Naive B cell (primary cell): ENCODE results near the gene DHRS7C. TPM values are rescaled to one million over a fixed set of nuclear protein-coding genes. Genes with fewer than 3 reads are reported as not detected.

Experiments
- ATAC-seq, 2 donors: fragments of 150-1000 bp; cut with Tn5 transposase; 2 replicates each; pipeline ENCODE4 v1.10.0; 2021; ENCODE audit warnings: low read depth in 2 of 2, mild to moderate bottlenecking in 2 of 2, moderate library complexity in 2 of 2
- DNase-seq: peaks from one replicate; pipeline ENCODE4 v3.0.0; 2022
- H3K27ac Mint-ChIP-seq, 6 donors: one replicate each; pipeline ENCODE4 v1.8.0; 2020 to 2022; ENCODE audit warnings: mild to moderate bottlenecking in 6 of 6, mixed read lengths in 6 of 6, moderate library complexity in 5 of 6, inconsistent platforms in 2 of 6
- H3K27me3 Mint-ChIP-seq, 3 donors: one replicate each; pipeline ENCODE4 v1.8.0; 2021 to 2022; ENCODE audit warnings: mixed read lengths in 3 of 3, mild to moderate bottlenecking in 1 of 3
- H3K36me3 Mint-ChIP-seq, 2 donors: one replicate each; pipeline ENCODE4 v1.8.0; 2020 to 2022; ENCODE audit warnings: mixed read lengths in 2 of 2, inconsistent platforms in 1 of 2, mild to moderate bottlenecking in 1 of 2
- H3K4me1 Mint-ChIP-seq, 3 donors: one replicate each; pipeline ENCODE4 v1.8.0; 2020 to 2022; ENCODE audit warnings: mixed read lengths in 3 of 3, inconsistent platforms in 1 of 3, mild to moderate bottlenecking in 1 of 3, moderate library complexity in 1 of 3
- H3K4me3 Mint-ChIP-seq, 8 donors: one replicate each; pipeline ENCODE4 v1.8.0; 2020 to 2022; ENCODE audit warnings: mild to moderate bottlenecking in 8 of 8, mixed read lengths in 8 of 8, moderate library complexity in 8 of 8, inconsistent platforms in 2 of 8
- H3K9me3 Mint-ChIP-seq, 7 donors: one replicate each; pipeline ENCODE4 v1.8.0; 2020 to 2022; ENCODE audit warnings: mixed read lengths in 7 of 7, mild to moderate bottlenecking in 5 of 7, inconsistent platforms in 2 of 7, moderate library complexity in 1 of 7
- polyA plus RNA-seq, 6 donors: library from polyadenylated mRNA; unstranded; fragments of 300-500 nt; fragmentation: Illumina TruSeq; gene quantifications; one replicate each; pipeline ENCODE4 v1.2.3, GENCODE V29; 2021; ENCODE audit warnings: low read depth in 6 of 6

The DHRS7C gene
- polyA plus RNA-seq, 6 donors from 2014 or later: not detected

DNA sequence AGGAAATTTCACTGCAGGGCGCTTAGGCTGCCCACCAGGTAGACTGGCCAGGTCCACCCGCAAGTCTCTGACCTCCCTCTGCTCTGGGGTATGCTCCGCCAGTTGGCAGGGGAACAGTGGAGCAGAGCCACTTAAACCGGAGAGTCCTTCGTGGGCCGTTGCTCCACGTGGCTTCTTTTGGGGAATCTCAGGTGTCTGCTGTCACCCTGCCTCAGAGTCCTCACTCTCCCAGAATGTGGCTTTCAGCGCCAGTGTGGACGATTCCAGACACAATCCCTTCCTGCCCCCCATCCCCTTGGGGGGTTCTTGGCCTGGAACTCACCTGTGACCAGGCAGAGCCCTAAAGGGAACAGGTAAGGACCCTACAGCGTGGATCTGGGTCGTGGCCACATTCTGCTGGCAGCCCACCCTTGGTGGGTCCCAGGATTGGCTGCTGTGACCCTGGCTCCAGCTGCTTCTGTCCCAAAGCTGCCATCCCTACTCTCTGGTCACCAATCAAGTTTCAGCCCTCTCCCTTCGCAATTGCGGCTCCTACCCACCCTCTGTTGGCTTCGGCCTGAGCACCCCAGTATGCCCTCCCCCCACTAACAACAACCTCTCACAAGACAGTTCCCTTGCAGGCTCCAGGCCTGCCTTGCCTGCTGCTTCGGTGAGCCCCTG lies 22.2 kb downstream of the DHRS7C start:
- ATAC-seq (no peak), DNase-seq (no peak)
- Mint-ChIP-seq H3K9me3 (peaks cover 0 to 1% (median 0%) of the 10 kb centered on the region in 7 donors), H3K4me3 (no peak overlapping the region), H3K27ac (no peak overlapping the region), H3K4me1 (no peaks in the 10 kb centered on the region), H3K27me3 (peaks cover 8 to 16% (median 12%) of the 10 kb centered on the region in 3 donors), H3K36me3 (no peaks in the 10 kb centered on the region)

DNA sequence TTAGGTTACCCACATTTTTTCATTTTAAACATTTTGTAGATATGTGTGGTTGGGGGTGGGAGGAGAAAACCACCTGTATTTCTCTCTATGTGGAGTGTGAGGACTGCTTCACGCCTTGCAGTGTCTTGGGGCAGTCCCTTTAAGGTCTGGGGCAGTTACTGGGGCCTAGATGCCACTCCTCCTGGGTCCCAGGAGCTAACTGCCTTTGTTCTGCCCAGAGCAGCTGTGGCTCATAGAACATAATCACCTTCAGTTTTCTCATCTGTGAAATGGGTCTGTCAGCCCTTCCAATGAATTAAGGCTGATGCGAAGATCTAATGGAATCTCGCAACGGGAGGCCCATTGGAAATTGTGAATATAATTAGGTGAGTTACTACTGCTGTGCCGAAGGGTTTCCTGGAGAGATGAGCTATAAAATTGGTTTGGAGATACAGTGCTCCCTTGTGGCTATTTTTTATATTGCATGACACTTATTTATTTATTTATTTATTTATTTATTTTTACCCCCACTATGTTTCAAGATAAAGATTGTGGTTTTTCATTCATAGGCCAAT lies 22.9 kb downstream of the DHRS7C start:
- Mint-ChIP-seq H3K9me3 (peaks cover 0 to 1% (median 0%) of the 10 kb centered on the region in 7 donors), H3K36me3 (no peaks in the 10 kb centered on the region), H3K27me3 (peaks cover 12 to 20% (median 15%) of the 10 kb centered on the region in 3 donors), H3K4me3 (no peak overlapping the region), H3K4me1 (no peaks in the 10 kb centered on the region), H3K27ac (peak overlapping the region in 1 of 6 donors; percentile 63)
- DNase-seq: no peak
- ATAC-seq: no peak

DNA sequence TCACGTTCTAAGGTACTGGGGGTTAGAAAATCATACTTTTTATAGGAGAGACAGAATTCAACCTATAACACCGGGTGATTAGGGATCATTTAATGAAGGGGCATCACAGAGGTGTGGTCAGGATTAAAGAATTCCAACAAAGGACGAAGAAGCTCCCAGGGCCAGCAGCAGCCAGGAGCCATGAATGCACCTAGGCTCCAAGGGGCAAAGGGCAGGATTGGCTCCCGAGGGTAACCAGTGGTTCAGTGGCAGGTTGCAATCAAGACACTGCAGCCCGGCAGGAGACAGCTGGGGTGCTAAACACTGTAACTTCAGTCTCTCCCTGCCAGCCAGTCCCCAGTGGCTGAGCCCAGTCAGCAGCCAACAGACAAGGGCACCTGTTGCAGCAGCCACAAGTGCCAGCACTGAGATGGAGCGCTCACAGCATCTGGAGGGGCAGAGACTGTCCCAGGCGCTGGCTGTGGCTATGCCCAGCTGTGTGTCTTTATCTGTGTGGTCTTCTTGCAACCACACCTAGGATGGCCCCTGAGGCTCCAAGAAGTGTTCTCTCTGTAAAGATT lies 23.9 kb downstream of the DHRS7C start:
- no peak for DNase-seq
- Mint-ChIP-seq H3K27ac (no peak overlapping the region), H3K4me3 (peak overlapping the region in 1 of 8 donors; percentile 33), H3K4me1 (no peaks in the 10 kb centered on the region), H3K36me3 (no peaks in the 10 kb centered on the region), H3K9me3 (peaks cover 0 to 1% (median 0%) of the 10 kb centered on the region in 7 donors), H3K27me3 (peaks cover 12 to 21% (median 17%) of the 10 kb centered on the region in 3 donors)
- no peak for ATAC-seq

DNA sequence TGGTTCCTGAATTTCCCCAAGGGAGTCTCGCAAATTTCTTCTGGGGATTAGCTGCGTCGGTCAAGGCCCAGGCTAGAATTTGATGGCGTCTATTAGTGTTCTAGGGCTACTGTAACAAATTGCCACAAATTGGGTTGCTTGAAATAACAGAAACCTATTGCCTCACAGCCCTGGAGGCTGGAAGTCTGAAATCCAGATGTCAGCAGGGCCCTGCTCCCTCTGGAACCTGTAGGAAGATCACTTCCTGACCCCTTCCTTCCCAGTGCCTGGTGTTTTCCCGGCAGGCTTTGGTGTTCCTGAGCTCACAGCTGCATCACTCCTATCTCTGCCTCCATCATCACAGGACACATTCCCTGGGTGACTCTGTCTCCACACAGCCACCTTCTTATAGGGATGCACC lies 24.4 kb downstream of the DHRS7C start:
- Mint-ChIP-seq H3K4me1 (no peaks in the 10 kb centered on the region), H3K4me3 (no peak overlapping the region), H3K27me3 (peaks cover 12 to 21% (median 17%) of the 10 kb centered on the region in 3 donors), H3K36me3 (no peaks in the 10 kb centered on the region), H3K27ac (no peak overlapping the region), H3K9me3 (peaks cover 0 to 1% (median 0%) of the 10 kb centered on the region in 7 donors)
- no peak for ATAC-seq
- no peak for DNase-seq

DNA sequence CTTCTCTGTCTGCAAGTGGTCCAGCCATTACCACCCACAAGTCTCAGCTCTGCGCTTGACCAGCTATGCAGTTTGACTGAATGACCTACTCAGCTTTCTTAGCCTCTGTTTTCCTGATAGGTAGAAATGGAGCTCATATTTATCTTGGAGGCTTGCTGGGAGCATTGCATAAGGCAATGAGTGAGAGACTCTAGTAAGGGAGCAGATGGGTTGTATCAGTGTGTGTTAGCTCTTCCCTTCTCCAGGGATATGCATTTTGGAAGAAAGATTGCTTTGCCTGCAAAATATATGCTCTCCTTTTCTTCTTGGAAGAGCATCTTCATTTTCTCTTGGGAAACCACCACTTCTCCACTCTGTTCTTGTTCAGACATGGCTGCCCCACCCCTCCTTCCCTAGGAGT lies 26.1 kb downstream of the DHRS7C start:
- H3K4me1 Mint-ChIP-seq: no peaks in the 10 kb centered on the region
- peaks cover 14 to 26% (median 17%) of the 10 kb centered on the region in 3 donors for H3K27me3 Mint-ChIP-seq
- no peak overlapping the region for H3K27ac Mint-ChIP-seq
- no peaks in the 10 kb centered on the region for H3K36me3 Mint-ChIP-seq
- DNase-seq (no peak), ATAC-seq (no peak)
- no peak overlapping the region for H3K4me3 Mint-ChIP-seq
- H3K9me3 Mint-ChIP-seq: peaks cover 0 to 1% (median 0%) of the 10 kb centered on the region in 7 donors

DNA sequence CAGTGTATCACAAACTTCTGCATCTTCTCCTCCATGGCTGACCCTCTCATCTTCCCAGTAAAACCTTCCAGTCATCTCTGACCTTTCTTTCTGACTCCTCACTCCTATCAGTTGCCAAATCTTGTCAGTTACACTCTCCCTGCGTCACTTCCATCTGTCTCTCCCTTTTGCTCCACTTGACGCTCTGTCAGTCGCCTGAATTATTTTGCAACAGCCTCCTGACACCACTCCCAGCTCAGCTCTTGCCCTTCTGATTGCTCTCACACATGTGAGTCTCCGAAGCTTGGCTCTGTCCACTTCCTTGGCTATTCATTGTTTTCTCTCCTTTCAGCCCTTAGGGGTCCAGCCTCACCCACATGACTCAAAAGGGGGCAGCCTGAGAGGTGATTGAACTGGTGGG lies 27.7 kb downstream of the DHRS7C start:
- Mint-ChIP-seq H3K27me3 (peaks cover 16 to 27% (median 17%) of the 10 kb centered on the region in 3 donors), H3K4me3 (peak overlapping the region in 1 of 8 donors; percentile 22), H3K4me1 (no peaks in the 10 kb centered on the region), H3K9me3 (no peaks in the 10 kb centered on the region), H3K36me3 (no peaks in the 10 kb centered on the region), H3K27ac (no peak overlapping the region)
- no peak for ATAC-seq
- no peak for DNase-seq

DNA sequence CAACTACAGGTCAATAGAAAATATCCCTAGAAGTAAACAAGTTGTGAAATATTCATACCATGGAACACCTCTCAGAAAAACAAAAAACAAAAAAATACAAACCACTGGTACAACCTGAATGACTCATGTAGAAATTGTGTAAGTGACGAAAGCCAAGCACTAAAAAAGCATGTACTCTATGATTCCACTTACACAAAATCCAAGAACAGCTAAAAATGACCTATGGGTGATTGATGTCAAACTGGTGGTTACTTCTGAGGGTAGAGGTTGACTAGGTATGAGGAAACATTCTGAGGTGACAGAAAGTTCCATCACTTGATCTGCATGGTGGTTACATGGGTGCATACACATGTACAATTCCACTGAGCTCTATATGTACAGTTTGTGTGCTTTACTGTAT lies 31.1 kb downstream of the DHRS7C start:
- ATAC-seq (no peak), DNase-seq (no peak)
- Mint-ChIP-seq H3K4me3 (no peak overlapping the region), H3K36me3 (no peaks in the 10 kb centered on the region), H3K27me3 (peaks cover 12 to 26% (median 19%) of the 10 kb centered on the region in 3 donors), H3K9me3 (peaks cover 0 to 5% (median 0%) of the 10 kb centered on the region in 7 donors), H3K27ac (peak overlapping the region in 1 of 6 donors; percentile 58), H3K4me1 (no peaks in the 10 kb centered on the region)

DNA sequence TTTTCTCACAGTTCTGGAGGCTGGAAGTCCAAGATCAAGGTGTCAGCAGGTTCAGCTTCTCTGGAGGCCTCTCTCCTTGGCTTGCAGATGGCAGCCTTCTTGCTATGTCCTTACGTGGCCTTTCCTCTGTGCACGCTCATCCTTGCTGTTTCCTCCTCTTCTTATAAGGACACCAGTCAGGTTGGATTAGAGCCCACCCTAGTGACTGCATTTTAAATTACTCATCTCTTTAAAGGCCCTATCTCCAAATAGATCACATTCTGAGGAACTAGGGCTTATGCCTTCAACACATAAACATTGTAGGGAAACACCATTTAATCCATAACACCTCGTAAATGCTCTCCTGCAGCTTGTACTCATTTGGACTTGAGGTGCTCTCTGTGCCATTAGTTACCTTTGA lies 36.3 kb downstream of the DHRS7C start:
- H3K4me3 Mint-ChIP-seq: peak overlapping the region in 1 of 8 donors; percentile 29
- H3K27me3 Mint-ChIP-seq: peaks cover 25 to 38% (median 29%) of the 10 kb centered on the region in 3 donors
- peaks cover 0 to 5% (median 0%) of the 10 kb centered on the region in 3 donors for H3K4me1 Mint-ChIP-seq
- DNase-seq (no peak), ATAC-seq (no peak)
- H3K27ac Mint-ChIP-seq: no peak overlapping the region
- peaks cover 0 to 8% of the 10 kb centered on the region in 2 donors for H3K36me3 Mint-ChIP-seq
- peaks cover 0 to 12% (median 3%) of the 10 kb centered on the region in 7 donors for H3K9me3 Mint-ChIP-seq

DNA sequence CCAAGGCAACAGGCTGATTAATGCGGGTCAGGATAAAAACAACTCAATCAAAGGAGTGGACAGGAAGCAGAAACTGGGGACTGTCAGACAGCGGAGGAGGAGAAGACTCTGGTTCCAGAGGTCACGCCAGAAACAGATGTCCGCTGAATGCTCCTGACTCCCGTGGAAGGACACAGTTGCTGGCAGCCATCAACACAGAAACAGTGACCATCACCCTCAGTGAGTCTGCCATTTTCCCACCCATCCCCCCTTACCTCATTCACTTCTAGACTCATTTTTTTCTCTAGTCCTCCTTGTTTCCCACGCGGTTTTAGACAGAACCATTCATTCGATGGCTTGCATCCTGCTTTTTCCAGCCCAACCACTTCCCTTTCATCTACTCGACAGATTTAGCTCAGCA lies 40.9 kb downstream of the DHRS7C start:
- H3K4me3 Mint-ChIP-seq: no peak overlapping the region
- no peak for ATAC-seq
- peaks cover 27 to 38% (median 32%) of the 10 kb centered on the region in 3 donors for H3K27me3 Mint-ChIP-seq
- peaks cover 0 to 8% of the 10 kb centered on the region in 2 donors for H3K36me3 Mint-ChIP-seq
- no peak overlapping the region for H3K27ac Mint-ChIP-seq
- peaks cover 0 to 10% (median 2%) of the 10 kb centered on the region in 7 donors for H3K9me3 Mint-ChIP-seq
- DNase-seq: no peak
- peaks cover 0 to 5% (median 0%) of the 10 kb centered on the region in 3 donors for H3K4me1 Mint-ChIP-seq

DNA sequence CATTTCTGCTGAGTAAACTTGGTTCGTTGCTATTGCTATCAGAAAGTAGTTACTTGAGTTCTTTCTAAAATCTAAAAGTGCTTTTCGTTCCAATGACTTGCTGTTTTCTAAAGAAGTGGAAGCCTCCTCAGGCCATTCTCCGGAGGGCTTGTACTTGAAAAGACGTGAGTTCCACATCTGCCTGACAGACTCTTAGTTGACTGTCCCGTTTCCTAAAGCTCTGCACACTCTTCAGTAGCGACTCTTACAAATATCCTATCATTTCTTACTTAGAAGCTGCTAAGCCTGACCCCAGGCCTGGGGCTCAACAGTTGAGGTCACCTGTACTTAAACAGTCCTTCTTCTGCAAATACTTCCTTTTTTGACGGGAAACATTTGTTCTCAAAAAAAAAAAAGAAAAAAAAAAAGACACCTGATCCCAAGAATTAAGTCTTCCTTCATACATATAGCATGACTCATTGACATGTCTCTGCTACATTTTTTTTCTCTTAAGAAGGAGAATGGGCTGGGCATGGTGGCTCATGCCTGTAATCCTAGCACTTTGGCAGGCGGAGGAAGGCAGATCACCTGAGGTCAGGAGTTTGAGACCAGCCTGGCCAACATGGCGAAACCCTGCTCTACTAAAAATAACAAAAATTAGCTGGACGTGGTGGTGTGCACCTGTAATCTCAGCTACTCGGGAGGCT lies 61.5 kb downstream of the DHRS7C start:
- no peak overlapping the region for H3K27ac Mint-ChIP-seq

DNA sequence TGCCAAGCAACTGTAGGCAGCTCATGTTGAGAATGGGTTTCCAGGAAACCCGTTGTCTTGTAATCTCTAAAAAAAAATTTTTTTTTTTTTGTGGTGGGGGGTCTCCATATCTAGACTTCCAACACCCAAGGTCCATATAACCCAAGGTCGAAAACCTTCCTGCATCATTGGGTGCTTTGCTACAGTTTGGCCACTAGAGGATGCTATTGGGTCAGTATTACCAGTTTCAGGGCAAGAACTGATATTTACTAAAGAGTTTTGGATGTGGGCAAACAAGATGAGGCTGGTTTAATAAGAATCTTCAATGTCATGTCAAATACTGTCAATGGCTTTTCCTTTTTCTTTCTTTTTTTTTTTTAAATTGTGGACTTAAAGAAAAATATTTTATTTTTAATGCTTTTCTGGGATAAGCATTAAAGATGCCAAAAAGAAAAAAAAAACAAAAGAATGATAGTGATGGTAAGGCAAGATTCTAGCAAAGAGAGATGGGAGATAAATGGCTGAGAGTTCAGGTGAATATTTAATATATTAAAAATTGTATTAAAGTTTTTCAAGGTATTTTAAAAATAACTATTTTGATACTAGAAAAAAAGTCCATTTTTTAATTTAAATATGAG lies 62.2 kb downstream of the DHRS7C start:
- H3K9me3 Mint-ChIP-seq: peaks cover 0 to 5% (median 0%) of the 10 kb centered on the region in 7 donors
- H3K36me3 Mint-ChIP-seq: no peaks in the 10 kb centered on the region
- peaks cover 0 to 8% (median 5%) of the 10 kb centered on the region in 3 donors for H3K27me3 Mint-ChIP-seq
- no peak overlapping the region for H3K4me3 Mint-ChIP-seq
- ATAC-seq (no peak), DNase-seq (peak; percentile 3)
- peaks cover 0 to 4% (median 0%) of the 10 kb centered on the region in 3 donors for H3K4me1 Mint-ChIP-seq
- no peak overlapping the region for H3K27ac Mint-ChIP-seq

More for the DNA sequence above, 61.5 kb downstream of the DHRS7C start:
- peaks cover 0 to 6% (median 4%) of the 10 kb centered on the region in 7 donors for H3K9me3 Mint-ChIP-seq
- ATAC-seq (no peak), DNase-seq (no peak)
- no peak overlapping the region for H3K4me3 Mint-ChIP-seq
- peaks cover 0 to 4% (median 0%) of the 10 kb centered on the region in 3 donors for H3K4me1 Mint-ChIP-seq
- no peaks in the 10 kb centered on the region for H3K36me3 Mint-ChIP-seq
- peaks cover 0 to 8% (median 5%) of the 10 kb centered on the region in 3 donors for H3K27me3 Mint-ChIP-seq

DNA sequence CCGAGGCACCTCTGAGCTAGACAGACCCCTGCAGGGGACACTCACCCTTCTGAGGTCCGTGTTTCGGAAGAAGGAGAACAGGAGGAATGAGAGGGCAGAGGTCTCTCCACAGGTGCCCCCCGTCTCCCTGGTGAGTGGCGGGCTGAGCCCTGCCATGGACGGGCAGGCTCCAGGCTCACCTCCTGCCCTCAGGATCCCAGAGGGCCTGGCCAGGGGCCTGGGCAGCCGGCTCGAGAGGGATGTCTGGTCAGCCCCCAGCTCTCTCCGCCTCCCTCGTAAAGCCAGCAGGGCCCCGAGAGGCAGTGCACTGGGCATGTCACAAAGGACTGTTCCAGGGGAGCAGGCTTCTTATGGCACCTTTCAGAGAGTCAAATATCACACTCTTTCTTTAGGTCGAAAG lies 62.8 kb downstream of the DHRS7C start:
- H3K4me1 Mint-ChIP-seq: peaks cover 0 to 4% (median 0%) of the 10 kb centered on the region in 3 donors
- no peak overlapping the region for H3K4me3 Mint-ChIP-seq
- peaks cover 0 to 8% (median 5%) of the 10 kb centered on the region in 3 donors for H3K27me3 Mint-ChIP-seq
- no peak overlapping the region for H3K27ac Mint-ChIP-seq
- DNase-seq (no peak), ATAC-seq (no peak)
- H3K9me3 Mint-ChIP-seq: peaks cover 0 to 5% (median 0%) of the 10 kb centered on the region in 7 donors
- H3K36me3 Mint-ChIP-seq: no peaks in the 10 kb centered on the region

DNA sequence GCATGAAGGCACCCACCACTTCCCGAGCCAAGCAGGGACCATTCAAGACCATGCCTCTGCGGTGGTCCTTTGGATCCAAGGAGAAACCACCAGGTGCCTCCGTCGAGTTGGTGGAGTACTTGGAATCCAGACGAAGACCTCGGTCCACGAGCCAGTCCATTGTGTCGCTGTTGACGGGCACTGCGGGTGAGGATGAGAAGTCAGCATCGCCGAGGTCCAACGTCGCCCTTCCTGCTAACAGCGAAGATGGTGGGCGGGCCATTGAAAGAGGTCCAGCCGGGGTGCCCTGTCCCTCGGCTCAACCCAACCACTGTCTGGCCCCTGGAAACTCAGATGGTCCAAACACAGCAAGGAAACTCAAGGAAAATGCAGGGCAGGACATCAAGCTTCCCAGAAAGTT lies 63.4 kb downstream of the DHRS7C start:
- H3K27me3 Mint-ChIP-seq: peaks cover 0 to 8% (median 5%) of the 10 kb centered on the region in 3 donors
- H3K27ac Mint-ChIP-seq: no peak overlapping the region
- H3K36me3 Mint-ChIP-seq: no peaks in the 10 kb centered on the region
- no peak for ATAC-seq
- H3K4me3 Mint-ChIP-seq: no peak overlapping the region
- H3K9me3 Mint-ChIP-seq: peaks cover 0 to 5% (median 0%) of the 10 kb centered on the region in 7 donors
- peaks cover 0 to 4% (median 0%) of the 10 kb centered on the region in 3 donors for H3K4me1 Mint-ChIP-seq
- no peak for DNase-seq
